Effector memory CD8-positive, alpha-beta T cell (primary cell): ENCODE measurements around the gene RRBP1.
A peak's percentile ranks its signal among the peaks of the same experiment; 100 is the strongest.

ENCODE experiments used
- ATAC-seq: fragments of 150-1000 bp; cut with Tn5 transposase; replicated peaks from 2 replicates; pipeline ENCODE4 v1.10.0; 2021; ENCODE audit warnings: mild to moderate bottlenecking, moderate library complexity
- DNase-seq, 3 experiments: peaks; one replicate each; pipeline ENCODE4 v3.0.0; 2021
- H3K27ac Mint-ChIP-seq, 2 donors: one replicate each; pipeline ENCODE4 v1.8.0; 2022; ENCODE audit warnings: mild to moderate bottlenecking in 2 of 2, mixed read lengths in 2 of 2, moderate library complexity in 2 of 2
- H3K27me3 Mint-ChIP-seq, 2 donors: one replicate each; pipeline ENCODE4 v1.8.0; 2022; ENCODE audit warnings: mixed read lengths in 2 of 2
- H3K36me3 Mint-ChIP-seq: one replicate; pipeline ENCODE4 v1.8.0; 2022; ENCODE audit warnings: mild to moderate bottlenecking, moderate library complexity, mixed read lengths; ENCODE audit not compliant: insufficient read depth
- H3K4me1 Mint-ChIP-seq, 2 donors: one replicate each; pipeline ENCODE4 v1.8.0; 2022; ENCODE audit warnings: low read depth in 2 of 2, mixed read lengths in 2 of 2
- H3K4me3 Mint-ChIP-seq, 2 donors: one replicate each; pipeline ENCODE4 v1.8.0; 2022; ENCODE audit warnings: mild to moderate bottlenecking in 2 of 2, mixed read lengths in 2 of 2, moderate library complexity in 2 of 2
- H3K9me3 Mint-ChIP-seq, 2 donors: one replicate each; pipeline ENCODE4 v1.8.0; 2022; ENCODE audit warnings: mixed read lengths in 2 of 2

Gene RRBP1

GRCh38 chr20:17633850-17634500 is 48.1 kb downstream of the RRBP1 start:
- Mint-ChIP-seq H3K36me3 (peaks cover 23% of the 10 kb centered on the region), H3K9me3 (no peaks in the 10 kb centered on the region), H3K4me1 (no peaks in the 10 kb centered on the region), H3K27me3 (no peaks in the 10 kb centered on the region), H3K27ac (peak overlapping the region in 1 of 2 donors; percentile 29), H3K4me3 (no peak overlapping the region)
- no peak for DNase-seq
- no peak for ATAC-seq

- no peaks in the 10 kb centered on the region for H3K27me3 Mint-ChIP-seq
- peak overlapping the region in 1 of 2 donors; percentile 29 for H3K27ac Mint-ChIP-seq
- H3K4me1 Mint-ChIP-seq = no peaks in the 10 kb centered on the region
- ATAC-seq (no peak), DNase-seq (no peak)
- H3K36me3 Mint-ChIP-seq = peaks cover 23% of the 10 kb centered on the region
- H3K4me3 Mint-ChIP-seq = no peak overlapping the region
- H3K9me3 Mint-ChIP-seq = no peaks in the 10 kb centered on the region
These were observed 48.7 kb downstream of the RRBP1 start for GRCh38 chr20:17633221-17633849.

GRCh38 chr20:17631576-17632319 is 50.3 kb downstream of the RRBP1 start:
- H3K36me3 Mint-ChIP-seq = peaks cover 20% of the 10 kb centered on the region
- no peaks in the 10 kb centered on the region for H3K4me1 Mint-ChIP-seq
- peak overlapping the region; percentile 70 to 71 for H3K27ac Mint-ChIP-seq
- DNase-seq = no peak
- no peak overlapping the region for H3K4me3 Mint-ChIP-seq
- no peaks in the 10 kb centered on the region for H3K27me3 Mint-ChIP-seq
- ATAC-seq = no peak
- H3K9me3 Mint-ChIP-seq = no peaks in the 10 kb centered on the region

- no peaks in the 10 kb centered on the region for H3K9me3 Mint-ChIP-seq
- peak overlapping the region in 1 of 2 donors; percentile 70 for H3K27ac Mint-ChIP-seq
- H3K36me3 Mint-ChIP-seq = peaks cover 22% of the 10 kb centered on the region
- H3K27me3 Mint-ChIP-seq = no peaks in the 10 kb centered on the region
- no peaks in the 10 kb centered on the region for H3K4me1 Mint-ChIP-seq
- ATAC-seq (no peak), DNase-seq (no peak)
- H3K4me3 Mint-ChIP-seq = no peak overlapping the region
These were observed 51.2 kb downstream of the RRBP1 start for GRCh38 chr20:17630806-17631195.

GRCh38 chr20:17630151-17630805 is 51.8 kb downstream of the RRBP1 start:
- ATAC-seq = no peak
- H3K27me3 Mint-ChIP-seq = no peaks in the 10 kb centered on the region
- H3K27ac Mint-ChIP-seq = no peak overlapping the region
- no peaks in the 10 kb centered on the region for H3K9me3 Mint-ChIP-seq
- DNase-seq = no peak
- H3K36me3 Mint-ChIP-seq = peaks cover 20% of the 10 kb centered on the region
- no peak overlapping the region for H3K4me3 Mint-ChIP-seq
- H3K4me1 Mint-ChIP-seq = no peaks in the 10 kb centered on the region

GRCh38 chr20:17629678-17630089 is 52.4 kb downstream of the RRBP1 start:
- no peak for DNase-seq
- Mint-ChIP-seq H3K4me3 (no peak overlapping the region), H3K27ac (peak overlapping the region; percentile 41 to 93), H3K27me3 (no peaks in the 10 kb centered on the region), H3K4me1 (no peaks in the 10 kb centered on the region), H3K9me3 (no peaks in the 10 kb centered on the region), H3K36me3 (peaks cover 20% of the 10 kb centered on the region)
- ATAC-seq = no peak

GRCh38 chr20:17629025-17629424 is 53.0 kb downstream of the RRBP1 start:
- no peaks in the 10 kb centered on the region for H3K27me3 Mint-ChIP-seq
- ATAC-seq (no peak), DNase-seq (no peak)
- peaks cover 17% of the 10 kb centered on the region for H3K36me3 Mint-ChIP-seq
- H3K9me3 Mint-ChIP-seq = no peaks in the 10 kb centered on the region
- H3K4me3 Mint-ChIP-seq = no peak overlapping the region
- peak overlapping the region in 1 of 2 donors; percentile 41 for H3K27ac Mint-ChIP-seq
- H3K4me1 Mint-ChIP-seq = no peaks in the 10 kb centered on the region

- DNase-seq (no peak), ATAC-seq (no peak)
- Mint-ChIP-seq H3K27ac (peak overlapping the region; percentile 29 to 65), H3K27me3 (no peaks in the 10 kb centered on the region), H3K4me3 (no peak overlapping the region), H3K4me1 (no peaks in the 10 kb centered on the region), H3K9me3 (no peaks in the 10 kb centered on the region), H3K36me3 (peaks cover 11% of the 10 kb centered on the region)
These were observed 53.8 kb downstream of the RRBP1 start for GRCh38 chr20:17628101-17628841.

- Mint-ChIP-seq H3K9me3 (no peaks in the 10 kb centered on the region), H3K36me3 (peaks cover 9% of the 10 kb centered on the region), H3K27ac (peak overlapping the region in 1 of 2 donors; percentile 29), H3K4me1 (no peaks in the 10 kb centered on the region), H3K27me3 (no peaks in the 10 kb centered on the region), H3K4me3 (no peak overlapping the region)
- DNase-seq (no peak), ATAC-seq (no peak)
These were observed 54.7 kb downstream of the RRBP1 start for GRCh38 chr20:17627101-17627955.

GRCh38 chr20:17626217-17627007 is 55.6 kb downstream of the RRBP1 start:
- Mint-ChIP-seq H3K27ac (peak overlapping the region; percentile 19 to 63), H3K9me3 (no peaks in the 10 kb centered on the region), H3K36me3 (peaks cover 9% of the 10 kb centered on the region), H3K4me3 (no peak overlapping the region), H3K4me1 (no peaks in the 10 kb centered on the region), H3K27me3 (no peaks in the 10 kb centered on the region)
- ATAC-seq (no peak), DNase-seq (no peak)

- no peak for ATAC-seq
These were observed 56.6 kb downstream of the RRBP1 start for GRCh38 chr20:17625246-17626051.

More at GRCh38 chr20:17625246-17626051, 56.6 kb downstream of the RRBP1 start:
- H3K36me3 Mint-ChIP-seq = peaks cover 10% of the 10 kb centered on the region
- no peak for DNase-seq
- H3K4me1 Mint-ChIP-seq = no peaks in the 10 kb centered on the region
- peak overlapping the region; percentile 19 to 63 for H3K27ac Mint-ChIP-seq
- no peaks in the 10 kb centered on the region for H3K27me3 Mint-ChIP-seq
- no peaks in the 10 kb centered on the region for H3K9me3 Mint-ChIP-seq
- H3K4me3 Mint-ChIP-seq = no peak overlapping the region
